SK-N-SH (cell line): ENCODE data around the gene ESM1.

Source experiments
- CTCF ChIP-seq: fragments of 200-600 bp; sonication (generic); IDR thresholded peaks from 2 replicates; pipeline ENCODE4 v1.6.1; 2017; ENCODE audit warnings: antibody characterized with exemption, mild to moderate bottlenecking, moderate library complexity
- EP300 ChIP-seq, 2 experiments: IDR thresholded peaks; 2 replicates each; pipeline versions ENCODE4 v1.4.0 to v1.6.1; 2012; ENCODE audit warnings: borderline replicate concordance in 1 of 2, low read depth in 1 of 2, low read length in 1 of 2
- FOSL2 ChIP-seq: IDR thresholded peaks from 2 replicates; pipeline ENCODE4 v1.4.0; 2012; ENCODE audit warnings: low read depth, mild to moderate bottlenecking, moderate library complexity, borderline replicate concordance
- FOXM1 ChIP-seq: IDR thresholded peaks from 2 replicates; pipeline ENCODE4 v1.4.0; 2012; ENCODE audit warnings: low read depth, mild to moderate bottlenecking
- JUND ChIP-seq: IDR thresholded peaks from 2 replicates; pipeline ENCODE4 v1.4.0; 2012
- MXI1 ChIP-seq: IDR thresholded peaks from 2 replicates; pipeline ENCODE4 v1.6.1; 2012; ENCODE audit warnings: mild to moderate bottlenecking, low read depth, low read length, improper control_type of control experiment
- POLR2AphosphoS5 ChIP-seq: IDR thresholded peaks from 2 replicates; pipeline ENCODE4 v1.6.1; 2012; ENCODE audit warnings: low read depth, low read length
- RAD21 ChIP-seq: IDR thresholded peaks from 2 replicates; pipeline ENCODE4 v1.6.1; 2012; ENCODE audit warnings: mild to moderate bottlenecking, low read length
- SIN3A ChIP-seq: IDR thresholded peaks from 2 replicates; pipeline ENCODE4 v1.6.1; 2012; ENCODE audit warnings: low read depth, mild to moderate bottlenecking, low read length, moderate library complexity, borderline replicate concordance
- SMC3 ChIP-seq: IDR thresholded peaks from 2 replicates; pipeline ENCODE4 v1.6.1; 2012; ENCODE audit warnings: low read depth, low read length, improper control_type of control experiment
- TAF1 ChIP-seq: IDR thresholded peaks from 2 replicates; pipeline ENCODE4 v1.6.1; 2012; ENCODE audit warnings: low read depth, mild to moderate bottlenecking, low read length, moderate library complexity, borderline replicate concordance
- YY1 ChIP-seq: IDR thresholded peaks from 2 replicates; pipeline ENCODE4 v1.4.0; 2012; ENCODE audit warnings: low read depth, mild to moderate bottlenecking
- TF ChIP-seq, protein P1 (sequence below): IDR thresholded peaks from 2 replicates; pipeline ENCODE4 v1.6.1; 2012; ENCODE audit warnings: mild to moderate bottlenecking, low read depth, low read length, moderate library complexity

DNA sequence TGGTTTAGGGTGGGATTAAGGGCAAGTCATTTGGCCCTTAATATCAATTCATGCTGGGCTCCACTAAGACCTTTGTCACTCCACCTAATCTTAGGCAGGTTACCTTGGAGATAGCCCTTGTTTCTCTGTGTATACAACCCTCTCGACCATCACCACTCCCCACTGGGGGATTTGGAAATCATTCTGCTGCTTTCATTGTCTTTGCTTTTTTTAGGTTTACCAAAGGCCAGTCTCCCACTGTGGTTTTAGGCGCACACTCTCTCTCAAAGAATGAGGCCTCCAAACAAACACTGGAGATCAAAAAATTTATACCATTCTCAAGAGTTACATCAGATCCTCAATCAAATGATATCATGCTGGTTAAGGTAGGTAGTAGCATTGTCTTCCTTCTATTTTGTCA lies 44.8 kb upstream of the ESM1 start:
- no peak for TF ChIP-seq CTCF
- TF ChIP-seq EP300 (IDR thresholded peaks at IDR 0.05; ENCODE audit: borderline replicate concordance in 1 of 2, low read depth in 1 of 2, low read length in 1 of 2) = no peak
- no peak for TF ChIP-seq TAF1
- TF ChIP-seq FOSL2 = no peak
- TF ChIP-seq RAD21 = no peak
- TF ChIP-seq, protein P1, sequence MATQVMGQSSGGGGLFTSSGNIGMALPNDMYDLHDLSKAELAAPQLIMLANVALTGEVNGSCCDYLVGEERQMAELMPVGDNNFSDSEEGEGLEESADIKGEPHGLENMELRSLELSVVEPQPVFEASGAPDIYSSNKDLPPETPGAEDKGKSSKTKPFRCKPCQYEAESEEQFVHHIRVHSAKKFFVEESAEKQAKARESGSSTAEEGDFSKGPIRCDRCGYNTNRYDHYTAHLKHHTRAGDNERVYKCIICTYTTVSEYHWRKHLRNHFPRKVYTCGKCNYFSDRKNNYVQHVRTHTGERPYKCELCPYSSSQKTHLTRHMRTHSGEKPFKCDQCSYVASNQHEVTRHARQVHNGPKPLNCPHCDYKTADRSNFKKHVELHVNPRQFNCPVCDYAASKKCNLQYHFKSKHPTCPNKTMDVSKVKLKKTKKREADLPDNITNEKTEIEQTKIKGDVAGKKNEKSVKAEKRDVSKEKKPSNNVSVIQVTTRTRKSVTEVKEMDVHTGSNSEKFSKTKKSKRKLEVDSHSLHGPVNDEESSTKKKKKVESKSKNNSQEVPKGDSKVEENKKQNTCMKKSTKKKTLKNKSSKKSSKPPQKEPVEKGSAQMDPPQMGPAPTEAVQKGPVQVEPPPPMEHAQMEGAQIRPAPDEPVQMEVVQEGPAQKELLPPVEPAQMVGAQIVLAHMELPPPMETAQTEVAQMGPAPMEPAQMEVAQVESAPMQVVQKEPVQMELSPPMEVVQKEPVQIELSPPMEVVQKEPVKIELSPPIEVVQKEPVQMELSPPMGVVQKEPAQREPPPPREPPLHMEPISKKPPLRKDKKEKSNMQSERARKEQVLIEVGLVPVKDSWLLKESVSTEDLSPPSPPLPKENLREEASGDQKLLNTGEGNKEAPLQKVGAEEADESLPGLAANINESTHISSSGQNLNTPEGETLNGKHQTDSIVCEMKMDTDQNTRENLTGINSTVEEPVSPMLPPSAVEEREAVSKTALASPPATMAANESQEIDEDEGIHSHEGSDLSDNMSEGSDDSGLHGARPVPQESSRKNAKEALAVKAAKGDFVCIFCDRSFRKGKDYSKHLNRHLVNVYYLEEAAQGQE = no peak
- TF ChIP-seq FOXM1 = no peak
- no peak for TF ChIP-seq SMC3
- TF ChIP-seq JUND = no peak
- TF ChIP-seq YY1 = no peak
- no peak for TF ChIP-seq POLR2AphosphoS5
- TF ChIP-seq MXI1 = no peak
- no peak for TF ChIP-seq SIN3A
